ENCODE results near the gene GNAT1. TPM values are rescaled to one million over a fixed set of nuclear protein-coding genes. Genes with fewer than 3 reads are reported as not detected.

The GNAT1 gene
- total RNA-seq, 4 donors from 2014 or later = not detected

- DNase-seq = no peak
- H3K9me3 ChIP-seq = no peaks in the 10 kb centered on the region
- peak overlapping the region in 3 of 4 donors; percentile 44 to 66 (median 45) for H3K4me3 ChIP-seq
- H3K27me3 ChIP-seq = no peaks in the 10 kb centered on the region
- peaks cover 0 to 22% (median 0%) of the 10 kb centered on the region in 3 donors for H3K36me3 ChIP-seq
- no CpG with 5 or more reads among the region's 10 CpGs for WGBS, 2 donors
- peak overlapping the region; percentile 87 to 97 (median 92) for H3K27ac ChIP-seq
- H3K4me1 ChIP-seq = peaks cover 79 to 100% (median 88%) of the 10 kb centered on the region in 3 donors
- intact Hi-C loops (cut with DNase I) = no loop called here
- peak in 1 of 6 experiments; percentile 18 for TF ChIP-seq CTCF (IDR thresholded peaks at IDR 0.05)
- TF ChIP-seq POLR2A (IDR thresholded peaks at IDR 0.05) = peak in 1 of 4 donors; percentile 41
Measured at GRCh38 chr3:50246517-50246954, 55.1 kb downstream of the GNAT1 start.

Small RNA genes lying within 50 kb of the gene (small RNA-seq; reads per million reads assigned to genes)
- gene MIR566 (0 reads per million in 4 donors), gene MIR5787 (0 to 0.07 (median 0) reads per million in 4 donors)

Other genes starting within 250 kb of the GNAT1 start
- 100 to 1,000 TPM in 2 of 4 donors, 10 to 100 TPM in 2; 60.1 to 197 (median 107) TPM for gene RBM5, start 102.7 kb upstream of the GNAT1 start, total RNA-seq
- 100 to 1,000 TPM in 3 of 4 donors, 10 to 100 TPM in 1; 56.8 to 146 (median 109) TPM for gene SEMA3F, start 36.3 kb upstream of the GNAT1 start, total RNA-seq
- not detected for gene SLC38A3, start 13.7 kb downstream of the GNAT1 start, total RNA-seq
- 100 to 1,000 TPM in 2 of 4 donors, 10 to 100 TPM in 2; 39.8 to 122 (median 76.5) TPM for gene GNAI2, start 44.6 kb downstream of the GNAT1 start, total RNA-seq
- 1 to 10 TPM in 3 of 4 donors, under 1 TPM in 1; 0.70 to 8.2 (median 2.4) TPM for gene SEMA3B, start 77.5 kb downstream of the GNAT1 start, total RNA-seq
- gene LSMEM2, start 87.5 kb downstream of the GNAT1 start, total RNA-seq = not detected
- gene IFRD2, start 100.8 kb downstream of the GNAT1 start, total RNA-seq = 100 to 1,000 TPM in 1 of 4 donors, 10 to 100 TPM in 3; 49.0 to 100 (median 72.9) TPM
- gene HYAL3, start 107.8 kb downstream of the GNAT1 start, total RNA-seq = 1 to 10 TPM; 5.3 to 7.9 (median 5.8) TPM
- 10 to 100 TPM in 1 of 4 donors, 1 to 10 TPM in 3; 6.0 to 16.2 (median 7.7) TPM for gene NAA80, start 107.8 kb downstream of the GNAT1 start, total RNA-seq
- 1 to 10 TPM; 1.8 to 8.9 (median 4.8) TPM for gene HYAL1, start 112.0 kb downstream of the GNAT1 start, total RNA-seq
- 10 to 100 TPM; 36.7 to 68.9 (median 51.5) TPM for gene HYAL2, start 131.1 kb downstream of the GNAT1 start, total RNA-seq
- 10 to 100 TPM; 16.0 to 42.9 (median 27.4) TPM for gene TUSC2, start 136.6 kb downstream of the GNAT1 start, total RNA-seq
- gene RASSF1, start 149.2 kb downstream of the GNAT1 start, total RNA-seq = 10 to 100 TPM; 11.9 to 31.7 (median 24.9) TPM
- 1 to 10 TPM in 1 of 4 donors, not detected in 3; 1.1 TPM for gene ZMYND10, start 154.1 kb downstream of the GNAT1 start, total RNA-seq
- gene NPRL2, start 159.2 kb downstream of the GNAT1 start, total RNA-seq = 10 to 100 TPM; 10.4 to 21.2 (median 16.1) TPM
- gene CYB561D2, start 159.3 kb downstream of the GNAT1 start, total RNA-seq = 10 to 100 TPM; 18.1 to 21.9 (median 20.5) TPM
- 10 to 100 TPM; 24.2 to 41.6 (median 30.6) TPM for gene TMEM115, start 167.9 kb downstream of the GNAT1 start, total RNA-seq